H1 (cell line): ENCODE measurements around the gene FOXA2.

Source experiments
- SIN3A ChIP-seq, 2 experiments: IDR thresholded peaks in 1 of 2; conservative IDR thresholded peaks in 1 of 2; 2 replicates each; pipeline ENCODE4 v1.6.1; 2011 to 2012; ENCODE audit warnings: low read length in 2 of 2, improper control_type of control experiment in 1 of 2, low read depth in 1 of 2, mild to moderate bottlenecking in 1 of 2
- TEAD4 ChIP-seq: IDR thresholded peaks from 2 replicates; pipeline ENCODE4 v1.6.1; 2012; ENCODE audit warnings: low read depth, low read length, inconsistent platforms, mixed read lengths
- YY1 ChIP-seq: IDR thresholded peaks from 2 replicates; pipeline ENCODE4 v1.6.1; 2011; ENCODE audit warnings: low read depth, mild to moderate bottlenecking, low read length
- TF ChIP-seq, protein P1 (sequence below), 3 experiments: IDR thresholded peaks; 1 replicate in 2 of 3; 2 replicates in 1 of 3; pipeline versions ENCODE4 v1.5.1 to v1.6.1; 2011; ENCODE audit warnings: low read length in 3 of 3, mild to moderate bottlenecking in 3 of 3, inconsistent platforms in 2 of 3, low read depth in 1 of 3, moderate library complexity in 1 of 3; ENCODE audit not compliant: insufficient read depth in 1 of 3; ENCODE audit errors: control extremely low read depth in 1 of 3

DNA sequence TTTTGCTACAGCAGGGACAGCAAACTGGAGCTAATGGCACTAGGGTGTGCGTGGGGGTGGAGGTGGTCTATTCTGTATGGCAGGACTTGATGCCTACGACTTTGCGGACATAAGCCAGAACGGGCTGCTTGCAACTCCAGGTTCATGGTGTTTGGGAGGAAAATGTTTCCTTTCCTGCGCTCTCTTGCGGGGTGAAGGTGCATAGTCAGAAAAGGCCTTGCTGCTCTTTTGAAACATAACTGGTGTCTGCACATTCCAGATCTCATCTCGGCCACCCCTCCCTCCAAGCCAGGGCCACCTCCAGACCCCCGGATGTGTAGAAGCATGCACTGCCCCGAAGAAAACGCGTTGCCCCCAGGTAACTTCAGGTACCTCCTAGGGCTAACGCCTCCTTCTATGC is 8.1 kb downstream of the FOXA2 start:
- TF ChIP-seq, protein P1, sequence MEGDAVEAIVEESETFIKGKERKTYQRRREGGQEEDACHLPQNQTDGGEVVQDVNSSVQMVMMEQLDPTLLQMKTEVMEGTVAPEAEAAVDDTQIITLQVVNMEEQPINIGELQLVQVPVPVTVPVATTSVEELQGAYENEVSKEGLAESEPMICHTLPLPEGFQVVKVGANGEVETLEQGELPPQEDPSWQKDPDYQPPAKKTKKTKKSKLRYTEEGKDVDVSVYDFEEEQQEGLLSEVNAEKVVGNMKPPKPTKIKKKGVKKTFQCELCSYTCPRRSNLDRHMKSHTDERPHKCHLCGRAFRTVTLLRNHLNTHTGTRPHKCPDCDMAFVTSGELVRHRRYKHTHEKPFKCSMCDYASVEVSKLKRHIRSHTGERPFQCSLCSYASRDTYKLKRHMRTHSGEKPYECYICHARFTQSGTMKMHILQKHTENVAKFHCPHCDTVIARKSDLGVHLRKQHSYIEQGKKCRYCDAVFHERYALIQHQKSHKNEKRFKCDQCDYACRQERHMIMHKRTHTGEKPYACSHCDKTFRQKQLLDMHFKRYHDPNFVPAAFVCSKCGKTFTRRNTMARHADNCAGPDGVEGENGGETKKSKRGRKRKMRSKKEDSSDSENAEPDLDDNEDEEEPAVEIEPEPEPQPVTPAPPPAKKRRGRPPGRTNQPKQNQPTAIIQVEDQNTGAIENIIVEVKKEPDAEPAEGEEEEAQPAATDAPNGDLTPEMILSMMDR (IDR thresholded peaks at IDR 0.05; ENCODE audit: control extremely low read depth in 1 of 3, insufficient read depth in 1 of 3, low read depth in 1 of 3, low read length in 3 of 3) = no peak
- TF ChIP-seq TEAD4 (no peak), YY1 (no peak), SIN3A (conservative IDR thresholded peaks at IDR 0.05 in 1 of 2, IDR thresholded peaks at IDR 0.05 in 1 of 2; ENCODE audit: low read depth in 1 of 2, low read length in 2 of 2) (no peak)
